GM15510 (cell line): ENCODE results near the gene TAS1R2.

ENCODE experiments used
- POLR2A ChIP-seq: IDR thresholded peaks from 3 replicates; pipeline ENCODE4 v1.6.1; 2011; ENCODE audit warnings: borderline replicate concordance; ENCODE audit not compliant: insufficient read length; ENCODE audit errors: extremely low read depth

Gene TAS1R2

GRCh38 chr1:18861082-18861481 lies 1.6 kb upstream of the TAS1R2 start:
- no peak for TF ChIP-seq POLR2A

GRCh38 chr1:18858070-18858688 lies 1.3 kb downstream of the TAS1R2 start:
- TF ChIP-seq POLR2A: no peak

- TF ChIP-seq POLR2A: no peak
These were observed 3.0 kb downstream of the TAS1R2 start for GRCh38 chr1:18856435-18856834.

- TF ChIP-seq POLR2A: no peak
These were observed 3.9 kb downstream of the TAS1R2 start for GRCh38 chr1:18855573-18855972.

GRCh38 chr1:18854331-18855025 lies 5.0 kb downstream of the TAS1R2 start:
- no peak for TF ChIP-seq POLR2A

GRCh38 chr1:18852501-18852900 lies 7.0 kb downstream of the TAS1R2 start:
- no peak for TF ChIP-seq POLR2A

GRCh38 chr1:18849261-18849711 lies 10.2 kb downstream of the TAS1R2 start:
- no peak for TF ChIP-seq POLR2A

GRCh38 chr1:18840145-18840544 lies 19.3 kb downstream of the TAS1R2 start:
- no peak for TF ChIP-seq POLR2A

- no peak for TF ChIP-seq POLR2A
These were observed 22.8 kb downstream of the TAS1R2 start for GRCh38 chr1:18836654-18837053.

- no peak for TF ChIP-seq POLR2A
These were observed 27.8 kb downstream of the TAS1R2 start for GRCh38 chr1:18831656-18832055.

GRCh38 chr1:18830596-18830995 lies 28.9 kb downstream of the TAS1R2 start:
- TF ChIP-seq POLR2A: no peak

- TF ChIP-seq POLR2A: no peak
These were observed 29.8 kb downstream of the TAS1R2 start for GRCh38 chr1:18829671-18830070.

- TF ChIP-seq POLR2A: no peak
These were observed 31.2 kb downstream of the TAS1R2 start for GRCh38 chr1:18828224-18828623.

- no peak for TF ChIP-seq POLR2A
These were observed 36.0 kb downstream of the TAS1R2 start for GRCh38 chr1:18823438-18823837.

- TF ChIP-seq POLR2A: no peak
These were observed 38.4 kb downstream of the TAS1R2 start for GRCh38 chr1:18820791-18821641.

GRCh38 chr1:18819986-18820790 lies 39.3 kb downstream of the TAS1R2 start:
- TF ChIP-seq POLR2A: no peak

- TF ChIP-seq POLR2A: no peak
These were observed 40.3 kb downstream of the TAS1R2 start for GRCh38 chr1:18819203-18819602.
